ENCODE measurements around the gene DCP1A. TPM values are rescaled to one million over a fixed set of nuclear protein-coding genes. Genes with fewer than 3 reads are reported as not detected.

DCP1A gene
- total and polyA plus RNA-seq, 12 donors, result 4.5 to 24.1 (median 18.2) TPM

DNA sequence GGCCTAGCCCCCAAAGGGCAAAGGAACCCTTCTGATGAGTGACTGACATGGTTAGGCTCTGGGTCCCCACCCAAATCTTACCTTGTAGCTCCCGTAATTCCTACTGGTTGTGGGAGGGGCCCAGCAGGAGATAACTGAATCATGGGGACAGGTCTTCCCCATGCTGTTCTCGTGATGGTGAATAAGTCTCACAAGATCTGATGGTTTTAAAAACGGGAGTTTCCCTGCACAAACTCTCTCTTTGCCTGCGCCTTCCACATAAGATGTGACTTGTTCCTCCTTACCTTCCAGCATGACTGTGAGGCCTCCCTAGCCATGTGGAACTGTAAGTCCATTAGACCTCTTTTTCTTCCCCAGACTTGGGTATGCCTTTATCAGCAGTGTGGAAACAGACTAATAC lies 108.5 kb downstream of the DCP1A start:
- TF ChIP-seq, protein P1, sequence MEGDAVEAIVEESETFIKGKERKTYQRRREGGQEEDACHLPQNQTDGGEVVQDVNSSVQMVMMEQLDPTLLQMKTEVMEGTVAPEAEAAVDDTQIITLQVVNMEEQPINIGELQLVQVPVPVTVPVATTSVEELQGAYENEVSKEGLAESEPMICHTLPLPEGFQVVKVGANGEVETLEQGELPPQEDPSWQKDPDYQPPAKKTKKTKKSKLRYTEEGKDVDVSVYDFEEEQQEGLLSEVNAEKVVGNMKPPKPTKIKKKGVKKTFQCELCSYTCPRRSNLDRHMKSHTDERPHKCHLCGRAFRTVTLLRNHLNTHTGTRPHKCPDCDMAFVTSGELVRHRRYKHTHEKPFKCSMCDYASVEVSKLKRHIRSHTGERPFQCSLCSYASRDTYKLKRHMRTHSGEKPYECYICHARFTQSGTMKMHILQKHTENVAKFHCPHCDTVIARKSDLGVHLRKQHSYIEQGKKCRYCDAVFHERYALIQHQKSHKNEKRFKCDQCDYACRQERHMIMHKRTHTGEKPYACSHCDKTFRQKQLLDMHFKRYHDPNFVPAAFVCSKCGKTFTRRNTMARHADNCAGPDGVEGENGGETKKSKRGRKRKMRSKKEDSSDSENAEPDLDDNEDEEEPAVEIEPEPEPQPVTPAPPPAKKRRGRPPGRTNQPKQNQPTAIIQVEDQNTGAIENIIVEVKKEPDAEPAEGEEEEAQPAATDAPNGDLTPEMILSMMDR (IDR thresholded peaks at IDR 0.05), result no peak
- Histone ChIP-seq H3K36me3 (peaks cover 0 to 82% (median 40%) of the 10 kb centered on the region in 9 donors), H3K9me3 (no peaks in the 10 kb centered on the region), H3K27ac (peak overlapping the region in 3 of 10 donors; percentile 19 to 73 (median 26)), H3K27me3 (no peaks in the 10 kb centered on the region), H3K4me3 (no peak overlapping the region), H3K4me1 (peaks cover 7 to 88% (median 46%) of the 10 kb centered on the region in 9 donors)
- 88 to 91% methylated on average over 4 of the region's 4 CpGs for WGBS, 2 donors
- DNase-seq, result no peak
- ATAC-seq, result no peak
- intact Hi-C loops (cut with DNase I), result no loop called here

DNA sequence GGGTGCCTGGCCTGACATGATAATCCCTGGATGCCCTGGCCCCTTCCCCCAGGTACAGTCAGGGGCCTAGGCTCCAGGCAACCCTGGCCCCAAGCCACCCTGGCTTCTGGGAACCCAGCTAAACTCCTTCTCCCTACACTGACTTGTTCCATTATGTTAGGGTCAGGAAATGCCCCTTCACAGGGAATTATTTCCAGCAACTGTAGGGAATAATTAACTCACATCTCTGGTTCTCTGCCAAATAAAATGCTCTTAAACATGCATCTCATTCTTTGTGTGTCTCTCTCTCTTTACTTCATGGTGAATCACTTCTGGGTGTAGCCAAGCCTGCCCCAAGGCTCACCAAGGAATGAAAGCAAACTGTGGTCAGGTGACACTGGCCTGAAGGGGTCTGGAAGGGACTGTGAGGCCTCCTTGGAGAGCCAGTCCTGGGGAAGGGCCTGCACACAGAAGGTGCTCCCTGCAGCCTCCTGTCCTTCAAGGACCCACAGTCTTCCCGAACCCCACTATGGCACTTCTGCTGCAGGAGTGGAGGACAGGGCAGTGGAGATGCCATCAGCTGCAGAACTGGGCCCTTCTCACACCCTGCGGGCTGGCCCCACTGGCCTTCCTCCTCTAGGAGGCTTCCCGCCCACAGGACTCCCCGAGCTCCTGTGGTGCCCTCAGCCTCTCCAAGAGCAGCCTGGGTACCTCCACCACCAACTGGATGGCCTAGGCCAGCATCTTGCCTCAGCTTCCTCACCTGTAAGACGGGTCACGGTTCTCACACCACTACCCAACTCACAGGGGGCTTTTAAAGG lies 109.1 kb downstream of the DCP1A start:
- 87 to 96% methylated on average over 6 of the region's 6 CpGs for WGBS, 2 donors
- DNase-seq (no peak), ATAC-seq (peak in 2 of 8 donors; percentile 3 to 10)
- peak overlapping the region in 3 of 10 donors; percentile 19 to 73 (median 26) for H3K27ac ChIP-seq
- no peak overlapping the region for H3K4me3 ChIP-seq
- TF ChIP-seq, protein P1 (IDR thresholded peaks at IDR 0.05), result no peak
- H3K27me3 ChIP-seq, result no peaks in the 10 kb centered on the region
- peaks cover 0 to 89% (median 43%) of the 10 kb centered on the region in 9 donors for H3K36me3 ChIP-seq
- H3K4me1 ChIP-seq, result peaks cover 7 to 88% (median 40%) of the 10 kb centered on the region in 9 donors
- no peaks in the 10 kb centered on the region for H3K9me3 ChIP-seq
- intact Hi-C loops (cut with DNase I), result no loop called here

DNA sequence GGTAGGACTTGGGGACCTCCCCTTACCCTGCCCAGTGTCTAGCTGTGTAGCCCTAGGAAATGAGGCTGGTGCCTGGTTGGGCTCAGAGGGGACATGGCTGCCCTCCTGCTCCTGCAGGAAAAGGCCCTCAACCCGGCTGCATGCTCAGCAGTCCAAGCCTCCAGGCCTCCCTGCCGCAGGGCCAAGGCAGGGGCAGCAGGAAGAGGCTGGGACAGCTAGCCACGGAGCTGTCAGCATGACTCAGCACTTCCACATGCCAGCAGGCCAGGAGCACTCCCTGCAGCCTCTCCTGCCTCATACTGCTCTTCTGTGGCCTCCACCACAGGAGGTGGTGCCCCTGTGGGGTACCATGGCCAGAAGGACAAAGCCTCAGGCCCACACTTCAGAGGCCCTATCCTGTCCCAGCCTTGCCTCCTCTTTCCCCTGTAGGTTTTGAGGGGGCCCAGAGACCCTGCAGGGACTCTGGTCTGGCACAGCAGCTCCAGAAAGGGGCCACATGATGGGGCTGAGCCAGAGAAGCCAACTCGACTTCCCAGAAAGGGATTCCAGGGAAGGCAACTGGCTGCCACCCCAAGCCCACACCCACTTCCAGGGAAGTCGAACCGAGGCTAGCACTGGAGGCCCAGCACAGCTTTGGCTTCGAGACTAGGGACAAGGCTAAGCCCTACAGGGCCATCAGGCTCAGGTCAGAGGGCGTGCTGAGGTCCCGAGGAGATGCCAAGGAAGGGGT lies 111.1 kb downstream of the DCP1A start:
- peaks cover 0 to 98% (median 55%) of the 10 kb centered on the region in 9 donors for H3K36me3 ChIP-seq
- peaks cover 7 to 72% (median 20%) of the 10 kb centered on the region in 9 donors for H3K4me1 ChIP-seq
- TF ChIP-seq, protein P1 (IDR thresholded peaks at IDR 0.05), result no peak
- ATAC-seq, result peak; percentile 72 to 90 (median 83)
- H3K4me3 ChIP-seq, result no peak overlapping the region
- H3K27me3 ChIP-seq, result no peaks in the 10 kb centered on the region
- DNase-seq, result peak; percentile 49 to 73
- H3K9me3 ChIP-seq, result no peaks in the 10 kb centered on the region
- 56% methylated on average over 9 of the region's 9 CpGs for WGBS, 2 donors
- intact Hi-C loops (cut with DNase I), result no loop called here
- peak overlapping the region in 9 of 10 donors; percentile 39 to 87 (median 63) for H3K27ac ChIP-seq

DNA sequence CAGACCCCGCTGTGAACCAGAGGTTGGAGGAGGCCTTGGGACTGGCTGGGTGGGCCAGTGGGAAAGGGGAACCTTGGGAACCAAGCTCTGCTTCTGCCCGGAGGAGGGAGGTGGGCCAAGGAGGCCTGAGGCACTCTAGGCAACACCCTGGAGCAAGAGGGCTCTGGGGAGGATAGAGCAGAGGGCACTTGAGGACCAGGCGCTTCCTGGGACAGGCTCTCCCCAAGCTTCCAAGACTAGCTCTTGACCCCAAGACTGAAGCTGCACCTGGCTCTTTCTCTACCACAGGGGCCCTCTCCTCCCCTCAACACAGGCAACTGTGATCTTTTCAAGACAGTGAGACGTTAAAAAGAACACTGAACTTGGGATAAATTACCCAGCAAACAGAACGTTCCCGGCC lies 111.8 kb downstream of the DCP1A start:
- H3K9me3 ChIP-seq, result no peaks in the 10 kb centered on the region
- peak overlapping the region in 7 of 10 donors; percentile 48 to 87 (median 72) for H3K27ac ChIP-seq
- peaks cover 7 to 65% (median 14%) of the 10 kb centered on the region in 9 donors for H3K4me1 ChIP-seq
- peaks cover 0 to 98% (median 56%) of the 10 kb centered on the region in 9 donors for H3K36me3 ChIP-seq
- no peak for ATAC-seq
- no peak overlapping the region for H3K4me3 ChIP-seq
- TF ChIP-seq, protein P1 (IDR thresholded peaks at IDR 0.05), result no peak
- DNase-seq, result no peak
- WGBS, 2 donors, result 77 to 86% methylated on average over 6 of the region's 6 CpGs
- intact Hi-C loops (cut with DNase I), result no loop called here
- H3K27me3 ChIP-seq, result no peaks in the 10 kb centered on the region

Measured in heart right ventricle (tissue), 16 donors.